ENCODE measurements around the gene NSUN7. TPM values are rescaled to one million over a fixed set of nuclear protein-coding genes. Genes with fewer than 3 reads are reported as not detected.

The NSUN7 gene
- polyA plus RNA-seq, 3 donors from 2014 or later: not detected

DNA sequence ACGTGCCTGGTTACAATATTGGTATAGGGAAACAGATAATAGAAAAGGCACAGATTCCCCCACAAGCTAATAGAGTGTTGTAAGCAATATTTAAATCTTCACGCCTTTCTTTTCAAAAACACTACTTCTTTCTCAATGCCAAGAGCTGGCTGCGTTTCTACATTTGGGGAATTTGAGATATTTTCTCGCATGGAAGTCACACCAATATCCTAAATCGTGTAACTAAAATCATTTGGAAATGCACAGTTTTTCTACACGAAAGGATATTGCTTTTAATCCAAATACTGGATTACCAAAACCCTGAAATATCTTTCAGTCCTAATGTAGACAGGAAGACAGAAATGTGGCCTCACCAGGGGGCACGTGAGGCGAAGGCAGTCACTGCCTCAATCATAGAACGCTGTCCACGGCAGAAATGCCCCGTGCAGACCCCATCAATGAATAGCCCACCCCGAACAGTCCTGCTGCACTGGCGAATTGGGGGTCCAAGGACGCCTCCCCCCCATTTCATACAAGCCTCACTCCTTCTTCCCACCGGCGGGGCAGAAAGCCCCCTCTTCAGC, 106.6 kb downstream of the NSUN7 start:
- no peak for DNase-seq
- peaks cover 7 to 8% of the 10 kb centered on the region in 2 donors for H3K4me1 Mint-ChIP-seq
- H3K9me3 Mint-ChIP-seq: no peaks in the 10 kb centered on the region
- peak overlapping the region in 3 of 5 donors; percentile 39 to 56 (median 49) for H3K4me3 Mint-ChIP-seq
- no peak overlapping the region for H3K27ac Mint-ChIP-seq
- H3K36me3 Mint-ChIP-seq: no peaks in the 10 kb centered on the region
- peaks cover 5 to 16% (median 11%) of the 10 kb centered on the region in 3 donors for H3K27me3 Mint-ChIP-seq (ENCODE audit: low read depth in 3 of 3)

DNA sequence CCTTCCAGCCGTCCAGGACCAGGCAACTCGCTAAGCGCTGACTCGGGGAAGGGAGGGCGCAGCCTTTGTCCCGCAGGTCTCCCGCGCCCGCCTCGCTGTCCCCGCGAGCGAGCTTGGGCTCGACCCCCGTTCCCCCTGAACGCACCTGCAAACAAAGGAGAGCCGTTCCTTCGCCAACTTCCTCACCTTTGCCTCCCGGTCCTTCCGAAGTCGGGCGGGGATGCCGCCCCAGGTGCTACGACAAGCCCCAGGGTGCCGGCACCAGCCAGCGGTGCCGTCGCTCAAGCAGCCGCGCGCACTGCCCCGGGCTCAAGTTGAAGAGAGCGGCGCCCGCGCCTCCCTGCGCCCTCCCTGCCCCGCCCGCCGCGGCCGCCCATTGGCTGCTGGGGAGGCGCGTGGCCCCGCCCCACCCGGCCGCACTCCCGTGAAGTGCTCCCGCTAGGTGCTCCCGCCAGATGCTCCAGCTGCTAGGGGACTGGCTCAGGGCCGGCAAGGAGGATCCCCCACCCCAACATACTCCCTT, 107.1 kb downstream of the NSUN7 start:
- Mint-ChIP-seq H3K4me3 (peak overlapping the region in 4 of 5 donors; percentile 52 to 68 (median 57)), H3K4me1 (peaks cover 7 to 8% of the 10 kb centered on the region in 2 donors), H3K27ac (no peak overlapping the region), H3K9me3 (no peaks in the 10 kb centered on the region), H3K27me3 (ENCODE audit: low read depth in 3 of 3) (peaks cover 5 to 16% (median 11%) of the 10 kb centered on the region in 3 donors), H3K36me3 (no peaks in the 10 kb centered on the region)
- no peak for DNase-seq

DNA sequence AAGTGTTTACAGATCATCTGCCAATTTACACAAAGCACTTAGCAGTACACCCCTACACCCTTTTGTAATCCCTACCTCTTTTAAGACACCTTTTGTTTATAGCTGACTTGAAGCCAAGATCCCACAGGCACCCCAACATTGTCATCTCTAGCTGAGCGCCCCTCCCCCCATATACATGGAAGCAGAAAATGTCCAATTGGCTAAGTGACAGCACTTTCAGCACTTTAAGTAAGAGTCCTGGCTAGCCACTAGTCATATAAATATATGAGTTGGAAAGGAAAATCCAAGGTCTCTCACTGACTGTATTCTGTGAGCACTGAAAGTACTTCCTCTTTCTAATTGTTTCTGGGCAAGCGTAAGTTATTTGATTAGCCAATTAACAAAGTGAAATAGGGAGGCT, 108.2 kb downstream of the NSUN7 start:
- Mint-ChIP-seq H3K27ac (no peak overlapping the region), H3K27me3 (ENCODE audit: low read depth in 3 of 3) (peaks cover 5 to 16% (median 11%) of the 10 kb centered on the region in 3 donors), H3K9me3 (no peaks in the 10 kb centered on the region), H3K4me1 (peaks cover 7 to 8% of the 10 kb centered on the region in 2 donors), H3K36me3 (no peaks in the 10 kb centered on the region), H3K4me3 (peak overlapping the region in 1 of 5 donors; percentile 49)
- DNase-seq: no peak

DNA sequence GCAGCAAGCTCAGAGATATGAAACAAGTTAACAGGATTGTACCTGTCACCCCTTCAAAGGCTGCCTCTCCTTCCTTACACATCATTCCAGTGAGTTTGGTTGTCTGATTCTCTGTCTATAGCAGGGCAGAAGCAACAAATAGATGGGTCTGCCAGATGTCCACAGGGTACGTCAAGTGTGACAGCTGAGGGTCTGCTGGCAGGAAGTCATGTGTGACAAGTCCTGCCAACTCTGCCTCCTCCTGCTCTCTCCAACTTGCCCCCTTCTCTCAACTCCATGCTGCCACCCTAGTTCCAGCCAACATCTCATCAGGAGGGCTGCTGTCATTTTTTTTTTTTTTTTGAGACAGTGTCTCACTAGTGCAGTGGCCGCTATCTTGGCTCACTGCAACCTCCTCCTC, 109.2 kb downstream of the NSUN7 start:
- Mint-ChIP-seq H3K4me1 (peaks cover 7 to 8% of the 10 kb centered on the region in 2 donors), H3K27me3 (ENCODE audit: low read depth in 3 of 3) (peaks cover 5 to 16% (median 11%) of the 10 kb centered on the region in 3 donors), H3K9me3 (no peaks in the 10 kb centered on the region), H3K36me3 (no peaks in the 10 kb centered on the region), H3K4me3 (no peak overlapping the region), H3K27ac (no peak overlapping the region)
- DNase-seq: no peak

Other genes starting within 250 kb of the NSUN7 start
- 1 to 10 TPM in 1 of 3 donors, under 1 TPM in 2; 0.24 to 1.9 (median 0.49) TPM for gene RBM47, start 120.1 kb upstream of the NSUN7 start, polyA plus RNA-seq

All from immature natural killer cell (primary cell).